ENCODE data around the gene ADTRP.
"Not testable (repeated sequence)": the region's sequence is repeated elsewhere in the genome, so short reads cannot be mapped to it uniquely, and the experiment has no call there.

ADTRP gene

DNA sequence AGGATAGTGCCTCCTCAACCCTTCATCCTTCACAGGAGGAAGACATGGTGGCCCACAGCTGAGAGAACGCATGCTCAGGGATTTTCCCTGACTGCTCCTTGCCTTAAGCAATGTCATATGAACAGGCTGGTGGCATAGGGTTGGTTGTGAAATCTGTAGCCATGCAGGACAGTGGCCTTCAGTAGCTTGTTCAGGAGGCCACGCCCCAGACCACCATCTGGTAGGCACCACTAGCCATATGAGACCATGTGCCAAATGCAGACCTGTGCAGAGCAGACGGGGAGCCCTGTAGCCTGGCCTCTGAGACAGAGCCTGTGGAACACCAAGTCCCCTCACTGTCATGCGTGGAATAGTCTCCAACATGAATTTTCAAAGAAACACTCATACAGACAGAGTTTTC is 76.5 kb downstream of the ADTRP start:
- no peak for DNase-seq (ENCODE audit: low read depth in 4 of 4, low spot score in 1 of 4)

DNA sequence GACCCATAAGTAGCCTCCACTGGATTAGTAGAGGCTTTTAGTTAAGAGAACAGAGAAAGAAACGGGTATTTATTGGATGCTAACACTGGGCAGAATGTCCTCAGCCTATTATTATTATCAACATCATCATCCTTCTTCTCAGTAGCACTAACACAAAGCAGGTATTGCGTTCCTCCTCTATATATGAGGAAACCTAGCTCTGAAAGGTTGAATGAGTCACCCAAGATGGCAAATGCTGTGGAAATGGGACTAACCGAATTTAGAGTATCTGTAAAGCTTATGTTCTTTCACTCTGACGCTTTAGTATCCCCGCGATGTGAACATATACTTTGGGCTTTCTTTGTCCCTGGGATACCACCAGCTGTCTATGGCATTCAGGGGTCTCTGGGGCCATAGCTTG is 77.0 kb downstream of the ADTRP start:
- DNase-seq (ENCODE audit: low read depth in 4 of 4, low spot score in 1 of 4), result no peak

DNA sequence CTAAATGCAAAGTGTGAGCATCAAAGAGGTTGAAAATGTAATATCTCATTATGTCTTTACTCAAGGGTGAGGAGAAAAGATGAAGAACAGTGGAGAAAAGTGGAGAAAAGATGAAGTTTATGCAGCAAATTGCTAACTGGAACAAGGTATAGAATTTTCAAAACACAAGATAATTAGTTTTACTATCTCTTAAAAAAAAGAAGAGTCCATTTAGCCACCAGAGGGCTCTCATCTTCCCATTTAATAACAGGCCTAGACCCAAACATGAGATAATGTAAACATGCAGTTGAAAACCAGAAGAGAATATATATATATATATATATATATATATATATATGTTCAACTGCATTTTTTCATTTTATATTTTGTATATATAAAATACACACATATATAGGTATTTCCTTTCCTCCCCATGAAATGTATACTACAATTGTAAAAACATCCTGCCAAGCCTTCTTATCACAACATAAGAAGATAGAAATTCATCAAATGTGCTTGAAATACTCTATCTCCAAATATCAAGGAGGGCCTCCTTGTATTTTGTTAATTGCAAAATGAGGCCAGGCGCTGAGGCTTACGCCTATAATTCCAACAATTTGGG is 78.4 kb downstream of the ADTRP start:
- DNase-seq (ENCODE audit: low read depth in 4 of 4, low spot score in 1 of 4), result no peak

DNA sequence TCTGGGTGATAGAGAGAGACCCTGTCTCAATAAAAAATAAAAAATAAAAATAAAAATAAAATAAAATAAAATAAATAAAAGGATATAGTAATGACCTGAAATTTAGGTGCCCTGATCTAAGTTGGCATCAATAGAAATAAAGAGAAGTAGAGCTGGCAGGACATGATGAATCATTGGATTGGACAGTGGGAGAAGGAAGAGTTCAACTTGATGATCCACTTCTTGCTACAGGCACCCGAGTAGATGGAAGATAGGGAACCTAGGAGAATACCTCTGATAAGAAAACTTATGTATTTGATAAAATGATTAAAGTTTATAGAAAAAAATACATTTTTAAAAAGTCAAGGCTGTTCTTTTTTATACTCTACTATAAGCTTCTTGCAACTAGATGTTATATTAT is 79.0 kb downstream of the ADTRP start:
- no peak for DNase-seq (ENCODE audit: low read depth in 4 of 4, low spot score in 1 of 4)

DNA sequence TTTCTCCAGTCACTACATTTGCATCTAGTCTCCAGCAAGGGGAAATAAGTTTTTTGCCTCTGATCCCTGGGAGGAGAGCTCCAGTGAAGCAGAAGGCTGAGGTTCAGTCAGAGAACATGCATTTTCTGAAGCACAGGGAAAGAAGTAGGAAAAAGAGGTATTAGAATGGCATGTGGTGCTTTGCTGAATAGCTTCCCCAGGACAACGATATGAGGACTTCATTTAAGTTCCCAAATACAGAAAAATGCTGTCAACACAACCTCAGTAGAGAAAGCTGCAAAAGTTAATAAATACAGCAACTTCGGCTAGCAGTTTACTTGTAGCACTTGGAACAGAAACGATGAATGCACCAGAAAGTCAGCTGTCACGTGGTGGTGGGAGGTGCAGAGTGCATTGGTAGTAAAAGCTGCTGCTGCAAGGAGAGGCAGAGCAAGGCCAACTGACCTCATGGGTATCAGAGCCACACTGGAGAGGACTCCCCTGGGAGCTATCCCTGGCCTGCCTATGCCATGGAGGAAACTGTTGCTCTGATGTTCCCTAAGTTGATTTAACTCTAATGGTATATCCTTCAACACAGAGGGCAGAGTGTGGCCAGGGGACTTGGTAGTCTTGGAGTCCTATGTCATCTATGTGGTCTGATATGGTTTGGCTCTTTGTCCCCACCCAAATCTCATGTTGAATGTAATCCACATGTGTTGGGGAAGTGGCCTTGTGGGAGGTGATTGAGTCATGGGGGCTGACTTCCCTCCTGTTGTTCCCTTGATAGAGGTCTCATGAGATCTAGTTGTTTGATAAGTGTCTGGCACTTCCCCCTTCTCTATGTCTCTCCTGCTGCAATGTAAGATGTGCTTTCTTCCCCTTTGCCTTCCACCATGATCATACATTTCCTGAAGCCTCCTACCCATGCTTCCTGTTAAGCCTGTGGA is 85.9 kb downstream of the ADTRP start:
- DNase-seq (ENCODE audit: low read depth in 4 of 4, low spot score in 1 of 4), result no peak

DNA sequence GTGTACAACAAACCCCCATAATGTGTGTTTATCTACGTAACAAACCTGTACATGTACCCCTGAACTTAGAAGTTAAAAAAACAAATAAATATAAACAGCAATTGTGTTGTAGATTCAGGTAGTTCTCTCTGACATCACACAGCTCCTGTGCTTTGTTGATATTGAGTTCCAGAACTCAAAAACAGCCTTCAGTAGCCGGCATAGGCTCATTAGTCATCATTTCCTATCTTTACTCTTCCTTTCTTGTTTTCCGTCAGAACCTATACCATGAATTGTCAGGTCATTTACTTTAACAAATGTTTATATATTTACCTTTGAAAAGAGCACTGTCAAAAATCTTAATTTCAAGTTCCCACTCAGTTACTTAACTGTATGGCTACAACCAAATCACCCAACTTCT is 88.8 kb downstream of the ADTRP start:
- no peak for DNase-seq (ENCODE audit: low read depth in 4 of 4, low spot score in 1 of 4)

DNA sequence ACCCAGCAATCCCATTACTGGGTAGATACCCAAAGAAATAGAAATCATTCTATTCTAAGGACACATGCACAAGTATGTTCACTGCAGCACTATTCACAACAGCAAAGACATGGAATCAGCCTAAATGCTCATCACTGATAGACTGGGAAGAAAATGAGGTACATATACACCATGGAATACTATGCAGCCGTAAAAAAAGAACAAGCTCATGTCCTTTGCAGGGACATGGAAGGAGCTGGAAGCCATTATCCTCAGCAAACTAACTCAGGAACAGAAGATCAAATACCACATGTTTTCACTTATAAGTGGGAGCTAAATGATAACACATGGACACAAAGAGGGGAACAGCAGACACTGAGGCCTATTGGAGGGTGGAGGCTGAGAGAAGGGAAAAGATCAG is 89.2 kb downstream of the ADTRP start:
- DNase-seq (ENCODE audit: low read depth in 4 of 4, low spot score in 1 of 4), result not testable (repeated sequence)

DNA sequence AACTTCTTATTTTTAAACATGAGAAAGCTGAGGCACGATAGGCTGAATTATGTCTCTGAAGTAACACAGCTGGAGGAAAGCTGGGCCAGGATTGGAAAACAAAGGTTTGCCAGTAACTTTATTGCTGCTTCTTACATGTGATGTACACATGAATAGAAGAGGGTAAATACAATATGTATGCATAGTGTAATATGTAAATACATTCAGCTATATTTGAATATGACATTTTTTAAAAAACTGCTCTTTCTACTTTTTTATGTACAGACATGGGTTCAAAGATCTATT is 90.2 kb downstream of the ADTRP start:
- no peak for DNase-seq (ENCODE audit: low read depth in 4 of 4, low spot score in 1 of 4)

DNA sequence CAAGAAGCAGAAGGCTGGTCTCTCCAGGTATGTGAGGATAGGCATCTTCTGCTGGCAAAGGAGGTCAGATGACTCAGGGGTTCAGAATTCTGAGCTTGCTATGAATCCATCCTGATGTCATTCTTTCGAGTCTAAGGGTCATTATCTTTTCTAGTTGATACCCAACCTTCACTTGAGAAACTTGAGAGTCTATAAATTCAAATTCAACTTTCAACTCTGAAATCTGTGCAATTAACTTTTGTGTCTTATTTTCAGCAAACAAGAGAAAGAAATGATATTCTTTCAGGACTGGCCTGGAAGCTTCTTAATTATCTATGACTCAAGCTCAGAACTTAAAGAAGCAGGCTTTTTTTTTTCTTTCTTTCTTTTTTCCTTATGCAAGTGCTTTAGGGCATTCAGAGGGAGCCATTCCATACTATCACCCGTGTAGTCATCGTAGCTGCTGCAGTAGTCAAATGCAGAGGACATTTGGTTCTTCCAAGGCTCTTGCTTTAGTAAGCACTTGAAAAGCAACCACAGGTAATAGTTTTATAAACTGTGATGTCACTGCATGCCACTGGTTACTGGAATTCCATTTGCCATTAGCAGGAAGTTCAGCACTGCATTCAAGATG is 93.0 kb downstream of the ADTRP start:
- no peak for DNase-seq (ENCODE audit: low read depth in 4 of 4, low spot score in 1 of 4)

DNA sequence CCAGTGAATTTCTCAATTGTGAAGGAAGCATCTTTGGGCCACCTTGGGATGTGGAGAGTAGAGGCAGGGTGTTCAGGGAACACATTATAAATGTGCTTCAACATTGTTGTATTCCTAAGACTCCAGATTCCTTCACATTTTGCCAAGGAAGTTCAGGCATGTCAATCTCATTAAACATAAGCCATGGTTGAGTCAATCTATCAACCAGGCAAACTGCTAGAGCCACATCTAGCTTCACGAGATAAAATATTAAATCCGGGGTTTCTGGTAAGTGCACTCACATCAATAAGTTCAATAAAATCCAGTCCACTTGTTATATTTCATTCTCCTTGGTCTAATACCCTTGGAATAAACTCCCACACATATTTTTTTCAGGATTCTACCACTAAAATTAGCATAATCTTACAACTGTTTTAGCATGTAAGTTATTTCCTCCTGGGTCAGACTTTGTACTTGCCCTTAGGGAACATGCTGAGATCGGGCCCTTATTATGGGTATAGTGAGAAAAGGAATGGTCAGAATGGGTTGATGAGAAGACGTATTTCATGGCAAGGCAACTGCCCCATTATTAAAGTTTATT is 93.6 kb downstream of the ADTRP start:
- DNase-seq (ENCODE audit: low read depth in 4 of 4, low spot score in 1 of 4), result no peak

DNA sequence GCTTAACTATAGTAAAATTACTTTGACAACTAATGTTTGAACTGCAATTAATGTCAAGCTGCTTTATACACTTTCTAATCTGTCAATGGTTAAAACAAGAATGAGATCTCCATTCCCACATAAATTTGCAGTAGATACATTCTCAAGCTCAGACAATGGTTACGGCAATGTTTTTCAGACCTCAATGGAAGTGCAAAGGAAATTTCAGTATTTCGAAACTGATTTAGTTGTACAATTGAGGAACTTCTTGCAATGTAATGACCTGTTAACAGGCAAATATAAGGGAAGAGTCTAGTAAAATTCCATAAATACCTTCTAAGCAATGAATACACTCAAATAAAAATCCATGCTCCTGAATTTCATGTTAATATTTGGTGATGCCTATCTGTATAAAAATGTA is 94.7 kb downstream of the ADTRP start:
- DNase-seq (ENCODE audit: low read depth in 4 of 4, low spot score in 1 of 4), result no peak

DNA sequence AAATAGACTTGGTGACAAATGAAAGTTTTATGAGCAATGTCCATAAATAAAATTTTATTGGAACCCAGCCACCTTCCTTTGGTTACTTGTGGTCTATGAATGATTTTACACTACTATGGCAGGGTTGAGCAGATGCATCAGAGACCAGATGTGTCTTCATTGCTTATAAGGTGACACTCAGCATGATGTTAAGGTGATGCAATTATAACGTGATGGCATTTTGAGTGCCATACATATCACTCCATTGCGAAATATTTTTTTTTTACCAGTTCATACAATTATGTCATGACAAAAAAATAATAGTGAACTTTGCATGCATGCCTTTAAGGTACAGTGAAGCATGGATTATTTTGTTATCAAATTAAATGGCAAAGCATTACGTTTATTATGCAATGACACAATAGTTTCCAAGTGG is 96.0 kb downstream of the ADTRP start:
- DNase-seq (ENCODE audit: low read depth in 4 of 4, low spot score in 1 of 4), result no peak

DNA sequence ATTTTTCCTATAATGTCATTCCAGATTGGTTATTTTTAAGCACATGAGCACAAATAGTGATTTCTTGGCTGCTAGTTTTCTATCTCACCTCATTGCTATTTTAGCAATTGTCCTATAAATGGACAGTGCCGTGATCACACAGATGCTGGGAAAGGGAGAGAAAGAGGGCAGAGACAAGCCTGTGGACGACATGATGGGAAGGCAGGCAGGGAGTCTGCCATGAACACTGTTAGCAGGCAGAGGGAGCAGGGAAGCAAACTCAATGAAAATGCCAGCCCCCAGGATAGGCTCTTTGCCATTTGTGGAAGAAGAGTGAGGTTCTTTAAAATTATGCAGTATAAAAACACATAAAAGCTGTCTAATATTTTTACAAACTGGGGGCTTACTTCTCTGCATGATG is 96.8 kb downstream of the ADTRP start:
- DNase-seq (ENCODE audit: low read depth in 4 of 4, low spot score in 1 of 4), result no peak

DNA sequence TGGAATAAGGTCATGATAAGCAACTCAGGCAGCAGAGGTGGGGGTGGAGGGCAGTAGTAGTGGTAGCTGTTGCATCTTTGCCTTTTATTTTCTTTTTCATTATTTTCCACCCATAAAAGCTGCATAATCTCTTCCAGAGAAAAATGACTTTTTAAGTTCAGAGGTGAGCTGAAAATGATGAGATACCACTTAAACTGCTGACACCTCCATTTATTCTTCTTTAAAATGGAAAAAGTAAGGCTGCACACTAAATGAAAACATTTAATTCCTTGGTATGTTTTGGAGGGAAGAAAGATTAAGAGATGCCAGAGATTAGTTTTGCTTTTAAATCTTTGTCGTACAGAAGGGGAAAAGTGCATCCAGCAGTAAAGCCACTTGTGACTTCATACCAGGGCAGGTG is 97.2 kb downstream of the ADTRP start:
- DNase-seq (ENCODE audit: low read depth in 4 of 4, low spot score in 1 of 4), result no peak

DNA sequence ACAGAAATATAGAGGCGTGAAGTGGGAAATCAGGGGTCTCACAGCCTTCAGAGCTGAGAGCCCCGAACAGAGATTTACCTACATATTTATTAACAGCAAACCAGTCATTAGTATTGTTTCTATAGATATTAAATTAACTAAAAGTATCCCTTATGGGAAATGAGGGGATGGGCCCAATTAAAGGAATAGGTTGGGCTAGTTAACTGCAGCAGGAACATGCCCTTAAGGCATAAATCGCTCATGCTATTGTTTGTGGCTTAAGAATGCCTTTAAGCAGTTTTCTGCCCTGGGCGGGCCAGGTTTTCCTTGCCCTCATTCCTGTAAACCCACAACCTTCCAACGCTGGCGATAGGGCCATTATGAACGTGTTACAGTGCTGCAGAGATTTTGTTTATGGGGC is 98.1 kb downstream of the ADTRP start:
- DNase-seq (ENCODE audit: low read depth in 4 of 4, low spot score in 1 of 4), result not testable (repeated sequence)

DNA sequence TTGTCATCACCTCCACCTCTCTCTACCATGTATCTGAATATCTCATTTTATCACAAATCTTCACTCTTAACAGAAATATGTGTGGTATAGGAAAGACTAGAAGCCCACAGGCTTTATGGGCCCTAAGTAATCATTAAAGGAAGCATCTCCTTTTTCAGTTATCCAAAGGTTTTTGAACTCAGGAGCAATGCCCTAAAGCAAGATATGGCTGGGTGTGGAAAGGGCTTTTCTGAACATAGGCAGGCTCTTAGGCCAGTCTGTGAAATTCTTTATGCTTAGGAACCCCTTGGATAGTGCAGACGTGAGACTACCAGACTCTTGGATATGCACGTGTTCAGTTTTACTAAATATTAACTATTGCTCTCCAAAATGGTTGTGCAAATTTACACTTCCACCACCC is 99.5 kb downstream of the ADTRP start:
- no peak for DNase-seq (ENCODE audit: low read depth in 4 of 4, low spot score in 1 of 4)

DNA sequence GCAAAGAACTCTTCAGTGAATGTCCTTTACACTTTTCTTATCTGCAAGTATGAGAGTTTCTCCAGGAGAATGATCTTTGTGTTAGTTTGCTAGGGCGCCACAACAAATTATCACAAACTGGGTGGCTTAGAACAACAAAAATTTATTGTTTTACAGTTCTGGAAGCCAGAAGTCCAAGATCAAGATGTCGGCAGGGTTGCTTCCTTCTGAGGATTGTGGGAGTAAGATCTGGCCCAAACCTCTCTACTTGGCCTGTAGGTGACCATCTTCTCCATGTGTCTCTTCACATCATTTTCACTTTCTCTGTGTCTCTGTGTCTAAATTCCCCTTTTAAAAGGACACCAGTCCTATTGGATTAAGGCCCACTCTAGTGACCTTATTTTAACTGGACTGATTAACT is 103.0 kb downstream of the ADTRP start:
- no peak for DNase-seq (ENCODE audit: low read depth in 4 of 4, low spot score in 1 of 4)

DNA sequence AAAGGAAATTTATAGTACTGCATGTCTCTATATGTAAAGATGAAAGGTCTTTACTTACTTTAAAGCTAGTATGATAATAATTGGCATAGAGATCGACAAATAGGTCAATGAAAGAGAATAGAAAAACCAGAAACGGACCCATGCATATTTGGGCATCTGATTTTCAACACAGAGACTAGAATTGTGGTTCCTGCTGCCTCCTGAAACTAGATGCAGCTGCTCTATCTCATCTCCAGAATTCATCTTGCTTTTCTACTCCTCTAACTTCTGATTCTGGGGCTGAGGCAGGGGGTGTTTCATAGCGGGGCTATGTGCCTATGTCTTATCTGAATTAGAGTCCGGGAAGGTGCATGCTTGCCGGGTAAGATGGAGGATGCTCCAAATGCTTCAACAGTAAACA is 105.9 kb downstream of the ADTRP start:
- DNase-seq (ENCODE audit: low read depth in 4 of 4, low spot score in 1 of 4), result no peak

DNA sequence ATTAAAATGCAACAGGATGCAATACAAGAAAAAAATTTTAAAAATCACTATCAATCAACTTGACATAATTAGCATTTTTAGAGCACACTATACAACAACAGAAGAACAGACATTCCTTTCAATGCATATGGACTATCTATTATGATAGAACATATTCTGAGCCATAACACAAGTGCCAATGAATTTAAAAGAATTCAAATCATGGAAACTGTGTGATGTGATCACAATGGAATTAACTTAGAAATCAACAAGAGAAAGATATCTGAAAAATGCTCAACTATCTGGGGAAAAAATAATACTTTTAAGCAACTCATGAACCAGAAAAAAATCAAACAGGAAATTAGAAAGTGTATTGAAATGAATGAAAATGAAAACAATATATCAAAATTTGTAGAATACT is 106.3 kb downstream of the ADTRP start:
- DNase-seq (ENCODE audit: low read depth in 4 of 4, low spot score in 1 of 4), result no peak

DNA sequence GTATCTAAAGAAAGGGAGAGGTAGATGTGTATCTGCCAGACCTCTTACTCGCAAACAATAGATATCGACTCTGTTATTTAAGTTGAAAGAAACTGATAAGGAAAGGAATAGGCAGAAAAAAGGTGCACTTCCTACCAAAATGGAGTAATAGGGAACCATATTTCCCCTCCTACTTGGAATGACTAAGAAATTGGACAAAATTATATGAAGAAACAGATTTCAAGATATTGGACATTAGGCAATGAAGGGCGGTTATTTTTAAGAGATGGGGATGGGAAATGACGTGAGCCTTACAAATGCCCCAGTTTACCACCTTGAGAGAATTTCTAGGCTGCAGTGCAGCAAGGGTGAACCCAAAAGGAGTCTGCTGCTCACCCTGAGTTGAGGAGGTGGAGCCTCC is 108.9 kb downstream of the ADTRP start:
- DNase-seq (ENCODE audit: low read depth in 4 of 4, low spot score in 1 of 4), result no peak

DNA sequence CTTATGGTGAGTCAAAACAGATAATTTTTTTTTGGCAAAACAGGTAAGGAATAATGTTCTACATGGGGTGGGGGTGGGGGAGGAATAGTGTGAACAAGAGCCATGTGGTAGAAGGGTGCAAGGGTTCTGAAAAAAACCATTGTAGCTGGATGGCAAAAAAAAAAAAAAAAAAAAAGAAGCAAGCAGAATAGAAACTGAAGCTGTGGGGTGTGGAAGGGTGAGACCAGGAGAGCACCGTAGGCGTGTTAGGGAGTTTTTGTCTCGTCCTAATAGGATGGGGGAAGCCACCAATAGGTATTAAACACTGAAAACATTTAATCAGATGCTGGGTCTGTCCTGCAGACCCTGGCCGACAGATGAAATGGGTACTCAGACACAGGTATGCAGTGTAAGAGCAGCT is 110.1 kb downstream of the ADTRP start:
- no peak for DNase-seq (ENCODE audit: low read depth in 4 of 4, low spot score in 1 of 4)

DNA sequence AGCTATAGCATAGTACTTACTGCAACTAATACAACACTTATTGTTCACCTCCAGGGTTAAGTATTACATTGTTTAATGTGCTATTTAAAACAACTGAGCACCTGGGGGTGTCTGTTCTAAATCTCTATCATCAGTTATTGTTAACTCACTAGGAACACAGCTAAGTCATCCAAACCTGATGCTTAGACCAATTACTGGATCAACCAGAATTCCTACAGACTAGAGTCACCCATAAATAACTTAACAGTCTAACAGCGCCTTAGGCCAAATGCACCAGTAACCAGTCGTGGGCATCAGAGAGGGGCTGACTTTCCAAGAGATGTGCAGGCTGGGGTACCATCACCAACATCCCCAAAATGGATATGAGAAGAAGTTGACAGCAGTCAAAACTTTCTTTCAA is 110.7 kb downstream of the ADTRP start:
- DNase-seq (ENCODE audit: low read depth in 4 of 4, low spot score in 1 of 4), result no peak

Data from stimulated activated CD4-positive, alpha-beta T cell treated with anti-CD3 and anti-CD28 coated beads, Interleukin-1b, Interleukin-23, amount 100 ng/mL, for 24 hours (primary cell).